GM12878 (cell line): ENCODE results near the gene MYO1D. TPM values are rescaled to one million over a fixed set of nuclear protein-coding genes. Genes with fewer than 3 reads are reported as not detected.

Experiments used
- ASH2L ChIP-seq: fragments of 300-600, 200-600 bp; sonication (generic); IDR thresholded peaks from 2 replicates; pipeline ENCODE4 v1.6.1; 2017; ENCODE audit warnings: low read depth, mild to moderate bottlenecking, borderline replicate concordance
- BCLAF1 ChIP-seq: fragments of 450-650 bp; IDR thresholded peaks from 2 replicates; pipeline ENCODE4 v1.6.1; 2017; ENCODE audit warnings: antibody characterized with exemption, mild to moderate bottlenecking, moderate library complexity
- CBX5 ChIP-seq: sonication (generic); IDR thresholded peaks from 2 replicates; pipeline ENCODE4 v1.6.1; 2016; ENCODE audit warnings: low read depth, moderate library complexity, mild to moderate bottlenecking, inconsistent platforms
- CHD2 ChIP-seq: IDR thresholded peaks from 2 replicates; pipeline ENCODE4 v1.6.1; 2011; ENCODE audit warnings: low read depth, low read length, improper control_type of control experiment, borderline replicate concordance
- CREM ChIP-seq: IDR thresholded peaks from 2 replicates; pipeline ENCODE4 v1.6.1; 2014; ENCODE audit warnings: antibody characterized with exemption, low read depth
- EED ChIP-seq: sonication (generic); IDR thresholded peaks from 2 replicates; pipeline ENCODE4 v1.6.1; 2016; ENCODE audit warnings: antibody characterized with exemption, low read depth
- EP300 ChIP-seq, 2 experiments: fragments of 150-350 bp in 1 of 2; IDR thresholded peaks; 2 replicates each; pipeline ENCODE4 v1.6.1; 2011 to 2012; ENCODE audit warnings: low read depth in 2 of 2, low read length in 2 of 2, borderline replicate concordance in 1 of 2, improper control_type of control experiment in 1 of 2, inconsistent platforms in 1 of 2; ENCODE audit not compliant: control insufficient read depth in 1 of 2
- EZH2 ChIP-seq: IDR thresholded peaks from 2 replicates; pipeline ENCODE4 v1.6.1; 2012; ENCODE audit warnings: low read depth, mild to moderate bottlenecking, control low read depth, inconsistent platforms, low read length, borderline replicate concordance; ENCODE audit not compliant: control insufficient read depth
- GABPA ChIP-seq: IDR thresholded peaks from 2 replicates; pipeline ENCODE4 v1.6.1; 2014; ENCODE audit warnings: antibody characterized with exemption, low read depth, mild to moderate bottlenecking, inconsistent platforms
- JUNB ChIP-seq: IDR thresholded peaks from 2 replicates; pipeline ENCODE4 v1.6.1; 2016; ENCODE audit warnings: antibody characterized with exemption, mild to moderate bottlenecking
- KLF5 ChIP-seq: fragments of 450-650 bp; IDR thresholded peaks from 2 replicates; pipeline ENCODE4 v1.6.1; 2014; ENCODE audit warnings: mild to moderate bottlenecking; ENCODE audit not compliant: partially characterized antibody
- MEF2B ChIP-seq: fragments of 450-650 bp; IDR thresholded peaks from 2 replicates; pipeline ENCODE4 v1.6.1; 2018; ENCODE audit warnings: mild to moderate bottlenecking, moderate library complexity; ENCODE audit not compliant: partially characterized antibody, poor library complexity, severe bottlenecking
- PML ChIP-seq: IDR thresholded peaks from 2 replicates; pipeline ENCODE4 v1.6.1; 2012; ENCODE audit warnings: low read length, inconsistent platforms
- POLR2A ChIP-seq: IDR thresholded peaks from 2 replicates; pipeline ENCODE4 v1.6.1; 2011; ENCODE audit warnings: low read depth, mild to moderate bottlenecking, low read length
- PRDM15 ChIP-seq: fragments of 450-650 bp; formaldehyde crosslinking; IDR thresholded peaks from 2 replicates; pipeline ENCODE4 v1.4.0; 2020; ENCODE audit warnings: mild to moderate bottlenecking, moderate library complexity
- STAT1 ChIP-seq: fragments of 450-650 bp; conservative IDR thresholded peaks from 2 replicates; pipeline ENCODE4 v1.6.1; 2014; ENCODE audit warnings: antibody characterized with exemption, mild to moderate bottlenecking
- SUPT20H ChIP-seq: IDR thresholded peaks from 2 replicates; pipeline ENCODE4 v1.6.1; 2011; ENCODE audit warnings: low read depth, mild to moderate bottlenecking, low read length, moderate library complexity, borderline replicate concordance; ENCODE audit not compliant: control insufficient read depth
- TBL1XR1 ChIP-seq: IDR thresholded peaks from 2 replicates; pipeline ENCODE4 v1.6.1; 2012; ENCODE audit warnings: low read depth, low read length, improper control_type of control experiment
- USF1 ChIP-seq: IDR thresholded peaks from 2 replicates; pipeline ENCODE4 v1.6.1; 2011; ENCODE audit warnings: borderline replicate concordance, low read depth, mild to moderate bottlenecking, moderate library complexity, mixed read lengths, low read length; ENCODE audit not compliant: insufficient read depth; ENCODE audit errors: extremely low read length
- ZNF217 ChIP-seq: fragments of 450-650 bp; IDR thresholded peaks from 2 replicates; pipeline ENCODE4 v1.6.1; 2017; ENCODE audit warnings: antibody characterized with exemption, mild to moderate bottlenecking
- polyA plus RNA-seq, 11 experiments: library from polyadenylated mRNA; depleted of rRNA in 4 of 11; unstranded in 6 of 11; stranded (reverse) in 5 of 11; fragments of >200 nt; fragmentation: Nextera tagmentation in 4 of 11; fragmentation: Illumina TruSeq in 1 of 11; extraction: Ambion mirVana in 4 of 11; extraction: Trizol in 1 of 11; gene quantifications; 1 replicate in 1 of 11; 2 replicates in 10 of 11; pipeline versions ENCODE4 v1.2.1 to v1.2.3, GENCODE V29; 2011 to 2016; ENCODE audit warnings: inconsistent platforms in 2 of 11, missing spikeins in 2 of 11, low read depth in 1 of 11
- total RNA-seq, 4 experiments: library from RNA; depleted of rRNA in 3 of 4; stranded (reverse); fragments of >200 nt in 3 of 4; fragmentation: Illumina TruSeq in 1 of 4; extraction: Trizol in 1 of 4; gene quantifications; 2 replicates each; pipeline versions ENCODE4 v1.2.1 to v1.2.3, GENCODE V29; 2013 to 2021
- TF ChIP-seq, protein P1 (sequence below): fragments of 450-650 bp; IDR thresholded peaks from 2 replicates; pipeline ENCODE4 v1.6.1; 2014; ENCODE audit warnings: mild to moderate bottlenecking

Gene MYO1D
- total and polyA plus RNA-seq, 10 of the 15 experiments (the other 5 are each of a cell fraction or from before 2014, with no cell fraction given), result 1.8 to 37.7 (median 25.4) TPM

GRCh38 chr17:32523827-32524552, 352.9 kb downstream of the MYO1D start (continued):
- TF ChIP-seq USF1, result no peak
- no peak for TF ChIP-seq GABPA
- no peak for TF ChIP-seq STAT1
- peak; percentile 33; the same call in 1 of the 2 replicates for TF ChIP-seq JUNB
- TF ChIP-seq EP300 (IDR thresholded peaks at IDR 0.05; ENCODE audit: borderline replicate concordance in 1 of 2, control insufficient read depth in 1 of 2, low read depth in 2 of 2, low read length in 2 of 2), result peak; percentile 88 to 96
- no peak for TF ChIP-seq ASH2L
- TF ChIP-seq MEF2B, result peak; percentile 82
- peak; percentile 24 for TF ChIP-seq TBL1XR1
- TF ChIP-seq PRDM15 (CRISPR knock-in tag), result 0 out of 2 replicates have a peak, but pooled peaks have one; percentile 34
- peak; percentile 38 for TF ChIP-seq KLF5
- no peak for TF ChIP-seq SUPT20H
- peak; percentile 78; the same call in 1 of the 2 replicates for TF ChIP-seq CBX5
- peak; percentile 69; the same call in 1 of the 2 replicates for TF ChIP-seq CHD2
- peak; percentile 88 for TF ChIP-seq CREM
- TF ChIP-seq EED, result peak; percentile 78
- no peak for TF ChIP-seq PML
- no peak; the same call in none of the 2 replicates for TF ChIP-seq ZNF217
- TF ChIP-seq BCLAF1, result no peak
- peak; percentile 60; the same call in 1 of the 2 replicates for TF ChIP-seq POLR2A
- TF ChIP-seq, protein P1, sequence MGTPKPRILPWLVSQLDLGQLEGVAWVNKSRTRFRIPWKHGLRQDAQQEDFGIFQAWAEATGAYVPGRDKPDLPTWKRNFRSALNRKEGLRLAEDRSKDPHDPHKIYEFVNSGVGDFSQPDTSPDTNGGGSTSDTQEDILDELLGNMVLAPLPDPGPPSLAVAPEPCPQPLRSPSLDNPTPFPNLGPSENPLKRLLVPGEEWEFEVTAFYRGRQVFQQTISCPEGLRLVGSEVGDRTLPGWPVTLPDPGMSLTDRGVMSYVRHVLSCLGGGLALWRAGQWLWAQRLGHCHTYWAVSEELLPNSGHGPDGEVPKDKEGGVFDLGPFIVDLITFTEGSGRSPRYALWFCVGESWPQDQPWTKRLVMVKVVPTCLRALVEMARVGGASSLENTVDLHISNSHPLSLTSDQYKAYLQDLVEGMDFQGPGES, result no peak
- no peak for TF ChIP-seq EZH2
